Aorta (tissue), 5 donors: Measurements from ENCODE around the gene KCNK6. TPM values are rescaled to one million over a fixed set of nuclear protein-coding genes. Genes with fewer than 3 reads are reported as not detected.

ENCODE experiments used
- ATAC-seq: fragments of 200-7000 bp; cut with Tn5 transposase; one replicate; pipeline ENCODE4 v1.9.1; 2022; ENCODE audit warnings: moderate library complexity; ENCODE audit not compliant: low FRiP score
- DNase-seq, 2 donors: peaks; one replicate each; pipeline ENCODE4 v3.0.0-alpha.2; 2020
- H3K27ac ChIP-seq, 2 donors: one replicate each; pipeline ENCODE4 v1.5.1; 2013; ENCODE audit warnings: low read length in 2 of 2, mild to moderate bottlenecking in 2 of 2, moderate library complexity in 2 of 2, control low read depth in 1 of 2, inconsistent platforms in 1 of 2, low read depth in 1 of 2
- H3K27me3 ChIP-seq, 2 donors: one replicate each; pipeline ENCODE4 v1.6.1; 2013; ENCODE audit warnings: control low read depth in 1 of 2, low read length in 1 of 2, mild to moderate bottlenecking in 1 of 2, moderate library complexity in 1 of 2; ENCODE audit not compliant: insufficient read depth in 2 of 2, control insufficient read depth in 1 of 2
- H3K36me3 ChIP-seq, 2 donors: one replicate each; pipeline ENCODE4 v1.6.1; 2013; ENCODE audit warnings: control low read depth in 1 of 2, low read length in 1 of 2, mild to moderate bottlenecking in 1 of 2; ENCODE audit not compliant: insufficient read depth in 2 of 2, control insufficient read depth in 1 of 2
- H3K4me1 ChIP-seq, 2 donors: one replicate each; pipeline ENCODE4 v1.6.1; 2013; ENCODE audit warnings: low read length in 2 of 2, control low read depth in 1 of 2, mild to moderate bottlenecking in 1 of 2, moderate library complexity in 1 of 2; ENCODE audit not compliant: insufficient read depth in 2 of 2, control insufficient read depth in 1 of 2
- H3K4me3 ChIP-seq, 2 donors: one replicate each; pipeline ENCODE4 v1.5.1; 2013; ENCODE audit warnings: low read length in 2 of 2, control low read depth in 1 of 2, mild to moderate bottlenecking in 1 of 2
- H3K9me3 ChIP-seq: one replicate; pipeline ENCODE4 v1.6.1; 2013; ENCODE audit warnings: mild to moderate bottlenecking, low read length; ENCODE audit not compliant: control insufficient read depth
- WGBS, 2 donors: extraction: QIAGEN DNeasy Blood & Tissue Kit; methylation state at CpG; one replicate each; pipeline ENCODE4 v1.1.7; 2013; 5-methylcytosine and 5-hydroxymethylcytosine counted together
- intact Hi-C, 2 donors: fragments of 100-400 bp; cut with DNase I; formaldehyde crosslinking; loops; one replicate each; pipeline versions ENCODE4 v1.14.2 to v1.15.0; 2022
- polyA plus RNA-seq, 2 donors: library from polyadenylated mRNA; stranded (reverse); fragments of 200-250 nt; gene quantifications; one replicate each; pipeline ENCODE4 v1.2.3, GENCODE V29; 2013
- total RNA-seq, 2 donors: library from RNA; stranded (reverse); fragmentation: NEBNext Ultra II Directional; extraction: Animal tissue kit (Norgen Biotek cat#: 25700); gene quantifications; one replicate each; pipeline ENCODE4 v1.2.1, GENCODE V29; 2021
- donor health status: healthy with polysubstance abuse.
- donor health status: Bipolar disorder and iron deficiency.
- donor health status: DM: no; HTN: no; CAD: no.
- donor health status: DM: no; HTN: no; CAD: no.
- donor health status: DM: yes; HTN: yes; CAD: no.

KCNK6 gene
- total and polyA plus RNA-seq, 4 donors: 13.1 to 25.2 (median 21.1) TPM

DNA sequence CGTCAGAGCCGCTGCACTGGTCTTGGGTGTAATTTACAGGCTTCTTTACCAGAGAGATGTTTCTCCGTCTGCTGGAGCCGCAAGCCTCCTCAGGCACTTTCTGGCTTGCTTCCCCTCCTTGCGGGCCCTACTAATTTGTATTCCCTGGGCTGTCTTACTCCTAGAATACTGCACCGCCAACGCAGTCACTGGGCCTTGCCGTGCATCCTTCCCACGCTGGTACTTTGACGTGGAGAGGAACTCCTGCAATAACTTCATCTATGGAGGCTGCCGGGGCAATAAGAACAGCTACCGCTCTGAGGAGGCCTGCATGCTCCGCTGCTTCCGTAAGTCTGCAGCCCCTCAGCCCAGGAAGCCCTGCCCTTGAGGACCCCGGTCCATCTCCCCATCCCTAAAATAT lies 29.7 kb upstream of the KCNK6 start:
- no peaks in the 10 kb centered on the region for H3K9me3 ChIP-seq
- ATAC-seq (no peak), DNase-seq (no peak)
- whole genome bisulfite sequencing, 2 donors: 94% methylated on average over 15 of the region's 15 CpGs
- H3K36me3 ChIP-seq: peaks cover 0 to 19% of the 10 kb centered on the region in 2 donors
- H3K4me1 ChIP-seq: no peaks in the 10 kb centered on the region
- intact Hi-C loops: no loop called here
- no peak overlapping the region for H3K27ac ChIP-seq
- H3K27me3 ChIP-seq: no peaks in the 10 kb centered on the region
- H3K4me3 ChIP-seq: no peak overlapping the region

DNA sequence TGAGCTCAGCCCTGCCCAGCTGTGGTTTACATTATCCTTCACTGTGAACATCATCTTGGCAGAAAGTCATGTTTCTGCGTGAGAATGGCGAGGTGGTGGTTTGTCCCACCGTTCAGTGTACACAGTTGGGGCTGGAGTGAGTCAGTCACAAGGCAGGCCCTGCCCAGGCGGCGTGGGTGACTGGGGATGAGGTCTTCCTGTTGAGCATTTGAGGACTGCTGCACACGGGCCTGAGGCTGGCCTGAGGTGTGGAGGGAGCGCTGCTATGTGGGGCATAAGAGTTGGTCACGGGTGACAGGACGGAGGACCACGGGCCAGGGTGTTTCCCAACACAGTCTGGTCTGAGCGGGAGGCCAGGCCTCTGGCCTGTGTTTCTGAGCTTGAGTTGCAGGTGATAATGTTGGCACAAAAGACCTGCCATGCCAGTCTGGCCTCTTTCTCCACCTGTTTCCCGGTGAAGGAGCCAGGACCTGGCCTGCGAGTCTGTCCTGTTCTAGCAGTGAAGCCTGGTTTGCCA lies 29.0 kb upstream of the KCNK6 start:
- Histone ChIP-seq H3K27ac (no peak overlapping the region), H3K9me3 (no peaks in the 10 kb centered on the region), H3K36me3 (peaks cover 0 to 19% of the 10 kb centered on the region in 2 donors), H3K4me1 (no peaks in the 10 kb centered on the region), H3K4me3 (no peak overlapping the region), H3K27me3 (no peaks in the 10 kb centered on the region)
- DNase-seq: no peak
- 80 to 84% methylated on average over 13 of the region's 13 CpGs for WGBS, 2 donors
- peak; percentile 17 for ATAC-seq
- intact Hi-C loops: no loop called here

GRCh38 chr19:38291855-38292254 lies 27.8 kb upstream of the KCNK6 start:
- H3K27me3 ChIP-seq: no peaks in the 10 kb centered on the region
- no peaks in the 10 kb centered on the region for H3K9me3 ChIP-seq
- no peak overlapping the region for H3K27ac ChIP-seq
- intact Hi-C loops: no loop called here
- no peak overlapping the region for H3K4me3 ChIP-seq
- peaks cover 0 to 19% of the 10 kb centered on the region in 2 donors for H3K36me3 ChIP-seq
- H3K4me1 ChIP-seq: no peaks in the 10 kb centered on the region
- ATAC-seq (no peak), DNase-seq (no peak)
- 78 to 82% methylated on average over 15 of the region's 15 CpGs for WGBS, 2 donors

DNA sequence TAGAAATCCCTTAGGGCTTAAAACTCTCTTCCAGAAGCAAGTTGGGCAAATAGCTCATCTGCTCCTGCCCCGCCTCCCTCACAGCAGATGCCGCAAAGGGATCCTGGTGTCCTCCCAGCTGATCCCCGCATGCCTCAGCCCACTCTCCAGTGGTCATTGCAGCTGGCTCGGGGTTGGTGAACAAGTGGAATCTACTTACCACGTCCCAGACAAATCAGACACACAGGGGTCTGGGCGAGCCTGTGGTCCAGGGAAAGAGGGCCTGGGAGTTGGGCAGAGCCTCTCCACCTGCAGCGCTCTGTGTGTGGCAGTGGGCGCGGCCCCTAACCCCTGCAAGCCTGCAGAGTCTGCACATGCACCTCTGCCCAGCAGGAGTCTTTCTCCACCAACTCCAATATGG lies 26.4 kb upstream of the KCNK6 start:
- WGBS, 2 donors: 92 to 93% methylated on average over 9 of the region's 9 CpGs

GRCh38 chr19:38294090-38294489 lies 25.6 kb upstream of the KCNK6 start:
- intact Hi-C loops: no loop called here
- no peak overlapping the region for H3K27ac ChIP-seq
- ATAC-seq (no peak), DNase-seq (no peak)
- no peaks in the 10 kb centered on the region for H3K27me3 ChIP-seq
- no peaks in the 10 kb centered on the region for H3K9me3 ChIP-seq
- peaks cover 0 to 12% of the 10 kb centered on the region in 2 donors for H3K36me3 ChIP-seq
- no peak overlapping the region for H3K4me3 ChIP-seq
- 76 to 77% methylated on average over 8 of the region's 8 CpGs for WGBS, 2 donors
- no peaks in the 10 kb centered on the region for H3K4me1 ChIP-seq

More for the DNA sequence above, 26.4 kb upstream of the KCNK6 start:
- intact Hi-C loops: no loop called here
- no peak overlapping the region for H3K27ac ChIP-seq
- no peaks in the 10 kb centered on the region for H3K27me3 ChIP-seq
- ATAC-seq (no peak), DNase-seq (no peak)
- H3K9me3 ChIP-seq: no peaks in the 10 kb centered on the region
- no peak overlapping the region for H3K4me3 ChIP-seq
- H3K36me3 ChIP-seq: peaks cover 0 to 18% of the 10 kb centered on the region in 2 donors
- H3K4me1 ChIP-seq: no peaks in the 10 kb centered on the region

DNA sequence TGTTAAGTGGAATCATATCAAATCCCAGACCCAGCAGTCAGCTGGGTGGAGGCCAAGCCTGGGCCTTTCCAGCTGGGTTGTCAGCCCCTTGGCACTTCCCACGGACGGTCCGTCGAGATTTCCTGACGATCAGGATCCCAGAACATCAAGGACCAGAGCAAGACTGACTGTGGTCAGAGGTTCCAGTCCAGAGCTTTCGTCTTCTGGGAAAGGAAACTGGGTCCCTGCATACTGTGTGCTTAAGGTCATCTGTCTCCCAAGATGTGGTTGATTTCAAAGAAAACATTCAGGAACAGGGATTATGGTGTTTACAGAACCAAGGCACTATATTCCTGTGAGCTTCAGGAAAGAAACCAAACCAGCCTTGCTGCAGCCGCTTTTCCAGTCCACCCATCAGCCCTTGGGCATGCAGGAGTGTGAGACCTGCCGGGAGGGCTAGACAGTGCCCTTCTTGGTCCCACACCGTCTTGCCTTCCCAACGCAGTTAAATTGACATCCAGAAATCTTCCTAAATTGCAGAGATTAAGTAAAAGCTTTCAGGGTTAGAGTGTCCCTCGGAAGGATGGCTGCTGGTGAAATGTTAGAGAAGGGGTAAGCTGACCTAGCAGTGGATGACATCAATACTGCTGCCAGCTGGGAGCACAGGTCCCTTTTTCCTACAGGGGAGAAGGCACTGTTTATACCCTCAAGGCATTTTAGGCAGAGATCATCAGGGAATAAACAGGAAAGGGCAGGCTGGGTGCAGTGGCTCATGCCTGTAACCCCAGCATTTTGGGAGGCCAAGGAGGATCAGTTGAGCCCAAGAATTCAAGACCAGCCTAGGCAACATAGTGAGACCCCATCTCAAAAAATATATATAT lies 20.6 kb upstream of the KCNK6 start:
- peak overlapping the region in 1 of 2 donors; percentile 9 for H3K27ac ChIP-seq
- intact Hi-C loops: no loop called here
- no peaks in the 10 kb centered on the region for H3K9me3 ChIP-seq
- DNase-seq: no peak
- ATAC-seq: no peak
- H3K27me3 ChIP-seq: no peaks in the 10 kb centered on the region
- WGBS, 2 donors: 14 to 16% methylated on average over 11 of the region's 11 CpGs
- H3K4me3 ChIP-seq: no peak overlapping the region
- no peaks in the 10 kb centered on the region for H3K4me1 ChIP-seq
- peaks cover 0 to 2% of the 10 kb centered on the region in 2 donors for H3K36me3 ChIP-seq

DNA sequence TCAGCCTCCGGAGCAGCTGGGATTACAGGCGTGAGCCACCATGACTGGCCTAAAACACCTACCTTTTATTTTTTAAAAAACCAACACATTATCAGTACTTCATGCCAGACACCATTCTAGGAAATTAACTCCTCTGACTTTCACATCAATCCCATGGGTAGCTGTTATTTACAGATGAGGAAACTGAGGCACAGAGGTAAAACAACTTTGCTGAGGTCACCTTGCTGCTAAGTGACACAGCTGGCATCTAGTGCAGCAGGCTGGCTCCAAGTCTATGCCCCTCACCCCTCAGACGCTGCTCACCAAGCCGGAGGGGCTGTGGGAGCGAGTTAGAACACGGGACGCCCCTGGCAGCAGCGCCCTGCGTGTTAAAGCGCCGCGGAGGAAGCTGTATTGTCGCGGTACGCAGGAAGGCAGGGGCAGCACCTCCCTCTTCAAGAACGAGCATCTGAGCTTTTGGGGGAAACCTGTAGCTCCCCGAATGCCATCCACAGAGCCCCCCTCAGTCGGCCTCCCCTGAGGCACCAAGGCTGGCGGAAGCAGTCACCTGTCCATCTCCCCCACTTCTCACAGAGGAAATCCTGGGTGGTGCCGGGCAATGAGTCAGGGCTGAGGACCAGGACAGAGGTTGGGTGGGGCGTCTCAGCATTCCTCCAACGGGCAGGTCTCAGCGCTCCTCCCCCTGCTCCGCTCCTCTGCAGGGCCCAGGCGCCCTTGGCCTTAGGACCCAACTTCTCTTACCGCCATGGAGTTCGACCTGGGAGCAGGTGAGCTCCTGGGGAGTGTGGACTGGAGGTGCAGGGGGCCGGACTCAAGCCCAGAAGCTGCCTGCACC lies 15.9 kb upstream of the KCNK6 start, which contains the start of gene C19orf33:
TSS of gene C19orf33 (plus strand) at position 735 of the 835 bp plus-strand sequence. CDS start at position 746, 11 bp downstream.
- H3K4me1 ChIP-seq: no peaks in the 10 kb centered on the region
- ATAC-seq: no peak

DNA sequence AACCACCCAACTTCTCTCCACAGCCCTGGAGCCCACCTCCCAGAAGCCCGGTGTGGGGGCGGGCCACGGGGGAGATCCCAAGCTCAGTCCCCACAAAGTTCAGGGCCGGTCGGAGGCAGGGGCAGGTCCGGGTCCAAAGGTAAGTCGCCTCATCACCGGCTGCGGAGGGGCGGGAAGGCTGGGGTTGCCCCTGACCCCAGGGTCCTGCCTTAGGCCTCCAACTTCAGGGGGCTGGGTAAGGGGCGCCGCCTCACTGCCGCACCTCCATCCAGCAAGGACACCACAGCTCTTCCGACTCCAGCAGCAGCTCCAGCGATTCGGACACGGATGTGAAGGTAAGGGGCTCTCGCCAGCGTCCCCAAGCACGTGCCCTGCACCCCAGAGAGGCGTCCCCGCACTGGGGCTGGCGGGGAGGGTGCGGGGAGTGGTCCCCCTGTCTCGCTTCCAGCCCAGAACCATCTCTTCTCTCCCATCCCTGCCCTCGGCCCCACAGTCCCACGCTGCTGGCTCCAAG lies 15.2 kb upstream of the KCNK6 start:
- no peak overlapping the region for H3K27ac ChIP-seq
- H3K4me3 ChIP-seq: no peak overlapping the region
- ATAC-seq: no peak

More for the DNA sequence above, 15.9 kb upstream of the KCNK6 start, which contains the start of gene C19orf33:
- Histone ChIP-seq H3K9me3 (no peaks in the 10 kb centered on the region), H3K36me3 (peaks cover 0 to 2% of the 10 kb centered on the region in 2 donors), H3K27me3 (no peaks in the 10 kb centered on the region), H3K27ac (no peak within 1 kb of the TSS), H3K4me3 (no peak within 1 kb of the TSS)
- intact Hi-C loops: no loop called here
- 76% methylated on average over 28 of the region's 28 CpGs for WGBS, 2 donors
- no peak for DNase-seq

More for the DNA sequence above, 15.2 kb upstream of the KCNK6 start:
- Histone ChIP-seq H3K36me3 (peaks cover 0 to 3% of the 10 kb centered on the region in 2 donors), H3K27me3 (no peaks in the 10 kb centered on the region), H3K4me1 (no peaks in the 10 kb centered on the region), H3K9me3 (no peaks in the 10 kb centered on the region)
- intact Hi-C loops: no loop called here
- WGBS, 2 donors: 75 to 79% methylated on average over 27 of the region's 27 CpGs
- no peak for DNase-seq
